ENCODE results near the gene CLRN3. TPM values are rescaled to one million over a fixed set of nuclear protein-coding genes. Genes with fewer than 3 reads are reported as not detected.

CLRN3 gene
- total RNA-seq, 2 experiments from 2014 or later = not detected

DNA sequence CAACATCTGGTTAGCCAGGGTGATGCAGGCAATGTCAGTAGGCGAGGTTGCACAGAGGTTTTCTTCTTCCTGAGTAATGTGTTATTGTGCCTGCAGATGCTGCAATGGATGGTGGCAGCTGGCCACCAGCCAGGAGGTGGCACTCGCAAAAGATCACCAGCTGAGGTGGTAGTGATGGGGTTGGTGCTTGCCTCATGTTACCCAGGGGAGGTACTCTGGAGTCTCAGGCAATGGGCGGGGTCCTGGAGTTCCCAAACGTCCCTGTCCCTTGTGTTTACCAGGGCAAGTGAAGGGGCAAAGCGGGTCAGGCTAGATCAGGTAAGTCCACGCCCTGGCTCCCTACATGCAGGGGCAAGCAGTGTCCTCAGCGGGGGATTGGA lies 21.1 kb downstream of the CLRN3 start:
- ATAC-seq = no peak
- no peak for DNase-seq
- Mint-ChIP-seq H3K4me3 (no peak overlapping the region), H3K9me3 (ENCODE audit: low read depth) (peaks cover 7% of the 10 kb centered on the region), H3K4me1 (no peaks in the 10 kb centered on the region), H3K36me3 (ENCODE audit: low read depth) (no peaks in the 10 kb centered on the region), H3K27me3 (peaks cover 19% of the 10 kb centered on the region), H3K27ac (no peak overlapping the region)
- CTCF ChIA-PET = interaction anchor here (1.6 kb wide), 1 partner anchor 17 kb away, joined by 5 read pairs; no protein-coding TSS in a partner anchor
- intact Hi-C loops (cut with DNase I, micrococcal nuclease) = no loop called here
- POLR2A ChIA-PET = no interaction called here

DNA sequence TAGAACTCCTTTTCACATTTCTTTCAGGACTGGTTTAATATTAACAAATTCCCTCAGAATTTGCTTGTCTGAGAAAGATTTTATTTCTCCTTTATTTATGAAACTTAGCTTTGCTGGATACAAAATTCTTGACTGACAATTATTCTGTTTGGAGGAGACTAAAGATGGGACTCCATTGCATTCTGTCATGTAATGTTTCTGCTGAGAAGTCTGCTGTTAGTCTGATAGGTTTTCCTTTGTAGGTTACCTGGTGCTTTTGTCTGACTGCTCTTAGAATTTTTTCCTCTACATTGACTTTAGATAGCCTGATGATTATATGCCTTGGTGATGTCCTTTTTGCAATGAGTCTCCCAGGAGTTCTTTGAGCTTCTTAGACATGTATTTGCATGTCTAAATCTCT lies 23.4 kb downstream of the CLRN3 start:
- no peak overlapping the region for H3K27ac Mint-ChIP-seq
- H3K27me3 Mint-ChIP-seq = peaks cover 19% of the 10 kb centered on the region
- ChIA-PET POLR2A (no interaction called here), CTCF (interaction anchor here (1.1 to 3.4 kb wide), 5 partner anchors 15 to 141 kb away, joined by 3 to 13 read pairs (median 5); partner anchors contain the start of gene PTPRE)
- no peak overlapping the region for H3K4me3 Mint-ChIP-seq
- intact Hi-C loops (cut with DNase I, micrococcal nuclease) = no loop called here
- DNase-seq (no peak), ATAC-seq (no peak)
- no peaks in the 10 kb centered on the region for H3K4me1 Mint-ChIP-seq
- H3K9me3 Mint-ChIP-seq (ENCODE audit: low read depth) = peaks cover 7% of the 10 kb centered on the region
- no peaks in the 10 kb centered on the region for H3K36me3 Mint-ChIP-seq (ENCODE audit: low read depth)

DNA sequence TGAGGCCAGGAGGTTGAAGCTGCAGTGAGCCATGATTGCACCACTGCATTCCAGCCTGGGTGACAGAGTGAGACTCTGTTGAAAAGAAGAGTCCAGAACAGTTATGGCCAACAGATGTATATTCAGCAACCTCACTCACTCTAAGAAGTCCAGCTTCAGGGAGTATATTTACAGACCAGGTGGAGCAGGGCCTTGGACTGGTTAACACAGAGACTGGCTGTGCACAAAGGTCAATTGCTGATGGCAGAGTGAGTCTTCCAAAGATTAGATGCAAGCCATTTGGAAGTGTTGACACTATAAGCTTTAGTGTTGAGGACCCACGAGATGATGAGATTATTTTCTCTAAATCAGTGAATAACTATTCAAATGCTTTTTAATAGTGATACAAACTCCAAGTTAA lies 24.9 kb downstream of the CLRN3 start:
- peaks cover 13% of the 10 kb centered on the region for H3K9me3 Mint-ChIP-seq (ENCODE audit: low read depth)
- no peaks in the 10 kb centered on the region for H3K4me1 Mint-ChIP-seq
- intact Hi-C loops (cut with DNase I, micrococcal nuclease) = no loop called here
- no peak overlapping the region for H3K4me3 Mint-ChIP-seq
- no peak overlapping the region for H3K27ac Mint-ChIP-seq
- CTCF ChIA-PET = interaction anchor here (3.4 kb wide), 1 partner anchor 143 kb away, joined by 11 read pairs; no protein-coding TSS in a partner anchor
- no peaks in the 10 kb centered on the region for H3K36me3 Mint-ChIP-seq (ENCODE audit: low read depth)
- ATAC-seq = no peak
- peaks cover 19% of the 10 kb centered on the region for H3K27me3 Mint-ChIP-seq
- POLR2A ChIA-PET = no interaction called here
- no peak for DNase-seq

DNA sequence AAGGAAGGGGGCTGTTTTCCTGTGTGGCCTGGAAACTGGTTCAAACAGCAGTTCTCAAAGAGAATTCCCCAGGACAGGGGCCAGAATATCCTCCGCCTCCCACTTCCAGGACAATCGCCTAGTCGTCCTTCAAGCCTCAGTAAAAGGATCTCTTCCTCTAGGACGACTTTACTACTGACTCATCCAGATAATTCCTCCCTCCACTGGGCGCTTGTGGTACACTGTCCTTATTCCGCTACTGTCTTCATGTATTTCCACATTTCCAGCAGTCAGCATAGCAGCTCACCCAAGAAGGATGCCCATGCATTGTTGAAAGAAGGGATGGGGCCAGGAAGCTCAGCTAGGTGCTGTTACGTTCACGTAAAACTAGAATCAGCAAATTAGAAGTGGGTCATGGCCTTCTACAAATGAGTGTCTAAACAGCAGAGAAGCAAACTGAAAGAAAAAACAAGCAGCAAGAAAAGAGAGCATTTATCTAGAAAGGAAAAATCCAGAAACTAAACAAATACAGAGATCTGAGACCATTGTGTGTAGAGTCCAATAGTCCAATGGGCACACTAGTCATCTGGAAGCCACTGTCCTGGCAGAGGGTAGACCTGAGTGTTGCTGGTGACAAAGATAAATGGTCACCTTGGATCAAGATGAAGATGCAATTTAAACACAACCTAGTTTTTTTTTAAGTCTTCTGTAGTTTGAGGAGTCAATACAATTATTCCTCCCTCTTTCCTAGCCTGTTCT lies 26.3 kb downstream of the CLRN3 start:
- Mint-ChIP-seq H3K9me3 (ENCODE audit: low read depth) (peaks cover 13% of the 10 kb centered on the region), H3K27ac (no peak overlapping the region), H3K36me3 (ENCODE audit: low read depth) (no peaks in the 10 kb centered on the region), H3K4me3 (no peak overlapping the region), H3K4me1 (no peaks in the 10 kb centered on the region), H3K27me3 (peaks cover 12% of the 10 kb centered on the region)
- CTCF ChIA-PET = interaction anchor here (0.6 kb wide), 1 partner anchor 85 kb away, joined by 3 read pairs; no protein-coding TSS in a partner anchor
- intact Hi-C loops (cut with DNase I, micrococcal nuclease) = no loop called here
- POLR2A ChIA-PET = no interaction called here
- DNase-seq (no peak), ATAC-seq (no peak)

DNA sequence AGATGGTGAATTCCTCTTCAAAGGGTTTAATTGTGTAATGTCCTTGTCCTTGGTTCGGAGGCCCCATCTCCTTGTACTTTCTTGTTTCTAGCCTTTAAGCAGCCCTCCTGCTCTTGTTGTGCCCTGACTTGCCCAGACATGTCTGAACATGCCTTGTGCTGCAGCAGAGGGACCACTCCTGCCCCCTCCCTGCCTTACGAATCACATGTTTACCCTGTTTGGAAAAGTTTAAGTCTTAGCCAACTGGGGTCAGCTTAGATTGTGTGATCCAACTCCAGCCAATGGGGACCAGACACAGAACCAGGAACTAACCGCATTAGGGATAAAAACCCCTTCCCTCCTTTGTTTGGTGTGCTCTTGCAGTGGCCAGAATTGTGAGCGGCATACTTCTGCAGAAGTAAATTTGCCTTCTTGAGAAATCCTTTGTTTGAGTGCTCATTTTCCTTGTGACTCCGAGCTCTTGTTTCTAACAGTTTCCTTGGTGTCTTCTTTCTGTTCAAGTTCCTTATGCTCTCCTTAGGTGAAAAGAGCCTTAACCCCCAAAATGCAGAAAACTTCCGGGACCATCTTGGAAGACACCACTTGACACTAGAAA lies 29.4 kb downstream of the CLRN3 start:
- intact Hi-C loops (cut with DNase I, micrococcal nuclease) = no loop called here
- Mint-ChIP-seq H3K4me3 (no peak overlapping the region), H3K9me3 (ENCODE audit: low read depth) (peaks cover 6% of the 10 kb centered on the region), H3K27me3 (peaks cover under 1% of the 10 kb centered on the region), H3K27ac (no peak overlapping the region), H3K36me3 (ENCODE audit: low read depth) (no peaks in the 10 kb centered on the region), H3K4me1 (no peaks in the 10 kb centered on the region)
- ATAC-seq = no peak
- ChIA-PET POLR2A (no interaction called here), CTCF (interaction anchor here (1.3 to 2.2 kb wide), 2 partner anchors 9 to 206 kb away, joined by 4 to 9 read pairs; no protein-coding TSS in a partner anchor)
- no peak for DNase-seq

DNA sequence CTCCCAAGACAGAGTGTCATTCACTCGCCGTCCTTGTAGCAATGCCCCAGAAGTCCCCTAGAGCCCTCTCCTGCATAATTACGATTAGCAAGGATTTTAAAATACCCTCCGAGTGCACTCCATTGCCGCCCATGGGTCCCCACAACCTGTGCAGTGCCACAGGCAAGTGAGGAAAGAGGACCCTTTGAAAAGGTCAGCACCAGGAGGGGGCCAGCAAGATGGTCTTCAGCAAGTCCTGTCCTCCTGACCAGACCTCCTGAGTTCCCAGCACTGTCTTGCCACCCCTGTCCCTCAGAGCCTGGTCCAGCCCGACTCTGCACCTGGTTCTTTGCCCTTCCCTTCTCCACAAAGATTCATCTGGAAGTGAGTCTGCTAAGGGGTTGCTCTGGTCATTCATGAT lies 32.1 kb downstream of the CLRN3 start:
- Mint-ChIP-seq H3K27me3 (no peaks in the 10 kb centered on the region), H3K4me1 (no peaks in the 10 kb centered on the region), H3K36me3 (ENCODE audit: low read depth) (no peaks in the 10 kb centered on the region), H3K27ac (no peak overlapping the region), H3K9me3 (ENCODE audit: low read depth) (peaks cover 6% of the 10 kb centered on the region), H3K4me3 (no peak overlapping the region)
- no peak for DNase-seq
- ChIA-PET CTCF (no interaction called here), POLR2A (no interaction called here)
- intact Hi-C loops (cut with DNase I, micrococcal nuclease) = no loop called here
- no peak for ATAC-seq

DNA sequence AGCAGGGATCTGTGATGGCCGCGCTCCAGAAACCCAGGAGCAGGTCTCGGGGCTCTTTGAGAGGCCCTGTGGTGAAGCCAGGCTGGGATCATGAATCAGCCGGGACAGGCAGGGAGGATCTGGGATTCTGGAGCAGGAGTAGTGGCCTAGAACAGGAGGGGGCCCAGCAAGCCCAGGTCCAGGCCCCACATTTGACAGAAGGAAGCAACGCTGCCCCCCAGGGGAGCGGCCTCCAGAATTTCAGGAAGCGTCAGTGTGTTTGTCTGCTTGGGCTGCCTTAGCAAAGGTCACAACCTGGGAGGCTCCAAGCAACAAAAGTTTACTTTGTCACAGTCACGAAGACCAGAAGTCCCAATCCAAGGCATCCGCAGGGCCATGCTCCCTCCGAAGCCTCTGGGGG lies 36.8 kb downstream of the CLRN3 start:
- no peaks in the 10 kb centered on the region for H3K36me3 Mint-ChIP-seq (ENCODE audit: low read depth)
- ATAC-seq (no peak), DNase-seq (no peak)
- no peak overlapping the region for H3K4me3 Mint-ChIP-seq
- intact Hi-C loops (cut with DNase I, micrococcal nuclease) = loop anchor here (2.0 to 10.0 kb wide), 2 partner anchors 1871 to 1873 kb away; no protein-coding TSS in a partner anchor
- no peaks in the 10 kb centered on the region for H3K9me3 Mint-ChIP-seq (ENCODE audit: low read depth)
- CTCF ChIA-PET = interaction anchor here (0.8 kb wide), 2 partner anchors 140 to 188 kb away, joined by 4 read pairs; no protein-coding TSS in a partner anchor
- POLR2A ChIA-PET = no interaction called here
- no peak overlapping the region for H3K27ac Mint-ChIP-seq
- H3K4me1 Mint-ChIP-seq = no peaks in the 10 kb centered on the region
- peaks cover 7% of the 10 kb centered on the region for H3K27me3 Mint-ChIP-seq

DNA sequence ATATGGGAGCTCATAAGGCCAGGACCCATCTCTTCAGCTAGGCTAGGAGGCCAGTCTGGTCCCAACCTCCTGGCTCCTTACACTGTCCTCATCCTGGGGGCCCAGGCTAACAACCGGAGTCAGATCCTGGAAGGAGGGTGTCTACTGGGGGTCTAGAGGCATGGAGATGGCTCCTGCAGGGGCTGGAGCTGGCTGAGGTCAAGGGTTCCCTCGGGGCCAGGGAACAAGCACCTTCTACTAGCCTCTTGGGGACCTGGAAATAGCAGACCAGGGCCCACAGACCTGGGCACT lies 37.2 kb downstream of the CLRN3 start:
- peaks cover 7% of the 10 kb centered on the region for H3K27me3 Mint-ChIP-seq
- H3K9me3 Mint-ChIP-seq (ENCODE audit: low read depth) = no peaks in the 10 kb centered on the region
- CTCF ChIA-PET = interaction anchor here (0.8 to 2.0 kb wide), 5 partner anchors 14 to 214 kb away, joined by 4 to 13 read pairs (median 4); no protein-coding TSS in a partner anchor
- intact Hi-C loops (cut with DNase I, micrococcal nuclease) = loop anchor here (2.0 to 10.0 kb wide), 2 partner anchors 1871 to 1873 kb away; no protein-coding TSS in a partner anchor
- H3K27ac Mint-ChIP-seq = no peak overlapping the region
- H3K4me3 Mint-ChIP-seq = no peak overlapping the region
- H3K4me1 Mint-ChIP-seq = no peaks in the 10 kb centered on the region
- H3K36me3 Mint-ChIP-seq (ENCODE audit: low read depth) = no peaks in the 10 kb centered on the region
- POLR2A ChIA-PET = no interaction called here
- DNase-seq = no peak
- no peak for ATAC-seq

DNA sequence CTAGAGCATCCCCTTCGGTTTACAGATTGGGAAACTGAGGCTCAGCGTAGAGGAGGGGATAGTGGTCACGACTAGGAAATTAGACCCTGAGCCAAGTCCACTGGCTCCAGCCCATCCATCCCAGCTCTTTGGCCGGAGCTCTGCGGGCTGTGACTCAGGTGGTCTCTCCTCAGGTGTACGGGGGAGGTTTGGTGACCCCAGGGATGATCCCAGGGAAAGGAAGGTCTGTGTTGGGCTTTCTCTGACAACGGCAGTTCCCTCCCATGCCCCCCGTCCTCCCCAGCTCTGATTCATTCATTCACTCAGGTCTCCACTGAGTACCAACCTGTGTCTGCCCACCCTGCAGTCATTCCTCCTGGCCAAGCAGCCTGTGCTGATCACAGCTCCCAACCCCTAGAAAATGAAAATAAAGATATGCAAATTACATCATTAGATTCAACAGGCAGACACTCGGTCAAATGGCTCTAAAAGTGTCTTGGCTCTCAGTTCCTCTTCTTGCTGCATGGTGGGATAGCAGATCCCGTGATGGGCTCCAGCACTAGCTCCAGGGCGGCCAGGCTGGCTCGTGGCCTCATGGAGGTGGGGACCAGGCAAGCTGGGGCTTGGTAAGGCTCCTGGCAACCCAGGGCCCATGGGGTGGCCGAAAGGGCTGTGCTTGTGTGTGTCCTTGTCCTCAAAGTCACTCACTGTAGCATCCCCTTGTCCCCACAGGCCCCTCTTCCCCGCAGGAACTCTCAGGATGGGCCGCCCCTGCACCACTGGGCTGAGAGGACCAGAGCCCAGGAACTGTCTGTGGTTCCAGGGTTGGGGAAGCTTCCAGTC lies 37.8 kb downstream of the CLRN3 start:
- H3K27me3 Mint-ChIP-seq = peaks cover 7% of the 10 kb centered on the region
- ChIA-PET CTCF (interaction anchor here (0.6 to 2.0 kb wide), 31 partner anchors 8 to 1873 kb away, joined by 3 to 34 read pairs (median 4); partner anchors contain the start of gene PTPRE), POLR2A (no interaction called here)
- DNase-seq (no peak), ATAC-seq (no peak)
- no peaks in the 10 kb centered on the region for H3K4me1 Mint-ChIP-seq
- intact Hi-C loops (cut with DNase I, micrococcal nuclease) = loop anchor here (1.0 to 10.0 kb wide), 4 partner anchors 140 to 1872 kb away; no protein-coding TSS in a partner anchor
- no peaks in the 10 kb centered on the region for H3K36me3 Mint-ChIP-seq (ENCODE audit: low read depth)
- no peak overlapping the region for H3K4me3 Mint-ChIP-seq
- H3K9me3 Mint-ChIP-seq (ENCODE audit: low read depth) = no peaks in the 10 kb centered on the region
- H3K27ac Mint-ChIP-seq = no peak overlapping the region

DNA sequence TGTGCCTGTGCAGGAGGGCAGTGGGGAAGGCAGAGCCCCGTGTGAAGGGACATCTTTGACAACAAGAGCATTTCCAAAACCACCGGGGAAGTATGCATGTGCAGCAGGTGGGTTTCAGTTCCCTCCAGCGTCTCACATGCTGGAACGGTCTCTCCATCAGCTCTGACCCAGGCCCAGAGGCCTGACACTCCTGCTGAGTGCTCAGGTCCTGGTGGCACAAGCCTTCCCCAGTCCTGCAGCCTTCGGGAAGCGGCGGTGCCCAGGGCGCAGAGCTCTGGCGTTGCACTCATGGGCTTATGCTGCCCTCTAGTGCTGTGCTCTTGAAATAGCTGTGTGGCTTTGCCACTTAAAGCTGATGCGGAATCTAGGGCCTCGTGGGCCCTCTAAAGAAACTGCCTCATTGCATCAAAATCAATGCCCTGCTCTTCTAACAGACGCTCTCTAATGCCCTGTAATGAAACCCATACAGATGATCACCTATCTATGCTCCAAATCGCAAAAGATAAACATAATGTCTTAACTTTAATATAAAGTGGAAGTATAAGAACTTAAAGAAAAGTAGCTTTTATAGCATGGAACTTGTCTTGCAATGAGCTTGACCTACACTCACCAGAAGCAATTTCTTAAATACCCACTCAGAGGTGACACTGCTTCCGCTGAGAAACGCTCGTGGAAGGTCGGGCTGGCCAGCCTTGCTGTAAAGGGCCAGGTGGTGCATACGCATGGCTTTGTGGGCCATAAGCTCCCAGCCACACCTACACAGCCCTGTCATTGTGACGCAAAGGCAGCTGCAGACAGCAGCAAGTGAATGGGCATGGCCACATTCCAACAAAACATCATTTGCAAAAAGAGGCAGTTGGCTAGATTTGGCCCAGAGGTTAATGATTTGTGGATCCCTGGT lies 38.6 kb downstream of the CLRN3 start:
- Mint-ChIP-seq H3K36me3 (ENCODE audit: low read depth) (no peaks in the 10 kb centered on the region), H3K4me1 (no peaks in the 10 kb centered on the region), H3K27me3 (peaks cover 7% of the 10 kb centered on the region), H3K9me3 (ENCODE audit: low read depth) (no peaks in the 10 kb centered on the region), H3K27ac (no peak overlapping the region), H3K4me3 (no peak overlapping the region)
- CTCF ChIA-PET = interaction anchor here (0.5 to 2.0 kb wide), 41 partner anchors 9 to 1873 kb away, joined by 3 to 34 read pairs (median 4); partner anchors contain the start of gene PTPRE
- ATAC-seq = peak; percentile 84
- POLR2A ChIA-PET = no interaction called here
- DNase-seq = peak; percentile 74
- intact Hi-C loops (cut with DNase I, micrococcal nuclease) = loop anchor here (1.0 to 10.0 kb wide), 5 partner anchors 139 to 1871 kb away; no protein-coding TSS in a partner anchor
